ENCODE results near the gene RCOR1.

GRCh38 chr14:102603293-102603907, 11.0 kb downstream of the RCOR1 start:
- TF ChIP-seq, protein P1, sequence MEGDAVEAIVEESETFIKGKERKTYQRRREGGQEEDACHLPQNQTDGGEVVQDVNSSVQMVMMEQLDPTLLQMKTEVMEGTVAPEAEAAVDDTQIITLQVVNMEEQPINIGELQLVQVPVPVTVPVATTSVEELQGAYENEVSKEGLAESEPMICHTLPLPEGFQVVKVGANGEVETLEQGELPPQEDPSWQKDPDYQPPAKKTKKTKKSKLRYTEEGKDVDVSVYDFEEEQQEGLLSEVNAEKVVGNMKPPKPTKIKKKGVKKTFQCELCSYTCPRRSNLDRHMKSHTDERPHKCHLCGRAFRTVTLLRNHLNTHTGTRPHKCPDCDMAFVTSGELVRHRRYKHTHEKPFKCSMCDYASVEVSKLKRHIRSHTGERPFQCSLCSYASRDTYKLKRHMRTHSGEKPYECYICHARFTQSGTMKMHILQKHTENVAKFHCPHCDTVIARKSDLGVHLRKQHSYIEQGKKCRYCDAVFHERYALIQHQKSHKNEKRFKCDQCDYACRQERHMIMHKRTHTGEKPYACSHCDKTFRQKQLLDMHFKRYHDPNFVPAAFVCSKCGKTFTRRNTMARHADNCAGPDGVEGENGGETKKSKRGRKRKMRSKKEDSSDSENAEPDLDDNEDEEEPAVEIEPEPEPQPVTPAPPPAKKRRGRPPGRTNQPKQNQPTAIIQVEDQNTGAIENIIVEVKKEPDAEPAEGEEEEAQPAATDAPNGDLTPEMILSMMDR (IDR thresholded peaks at IDR 0.05): no peak
- TF ChIP-seq POLR2A (IDR thresholded peaks at IDR 0.05): no peak

Data from transverse colon (tissue), 3 donors.